Stimulated activated CD4-positive, alpha-beta T cell treated with anti-CD3 and anti-CD28 coated beads, Interleukin-1b, Interleukin-23, amount 100 ng/mL, for 48 hours (primary cell): Measurements from ENCODE around the gene DNAH8.

ENCODE experiments used
- DNase-seq: peaks from one replicate; pipeline ENCODE4 v3.0.0-alpha.2; 2020

Gene DNAH8

DNA sequence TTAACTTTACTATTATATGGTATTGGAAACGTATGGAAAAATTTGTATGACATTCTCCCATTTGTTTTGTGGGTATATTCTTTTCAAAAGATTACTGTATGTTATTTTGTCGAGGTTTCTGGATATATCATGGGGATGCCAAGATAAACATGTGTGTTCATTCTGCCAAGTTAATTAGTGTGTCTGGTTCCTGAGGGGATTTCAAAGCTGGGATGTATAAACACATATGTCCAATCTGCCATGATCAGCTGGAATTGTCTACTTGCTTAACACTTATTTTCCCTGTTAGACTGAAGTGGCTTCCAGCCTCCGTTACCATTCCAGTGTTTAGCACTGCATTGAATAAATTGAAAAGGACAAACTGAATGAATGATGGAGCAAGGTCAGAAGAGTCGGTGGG lies 86.2 kb downstream of the DNAH8 start:
- DNase-seq = no peak

DNA sequence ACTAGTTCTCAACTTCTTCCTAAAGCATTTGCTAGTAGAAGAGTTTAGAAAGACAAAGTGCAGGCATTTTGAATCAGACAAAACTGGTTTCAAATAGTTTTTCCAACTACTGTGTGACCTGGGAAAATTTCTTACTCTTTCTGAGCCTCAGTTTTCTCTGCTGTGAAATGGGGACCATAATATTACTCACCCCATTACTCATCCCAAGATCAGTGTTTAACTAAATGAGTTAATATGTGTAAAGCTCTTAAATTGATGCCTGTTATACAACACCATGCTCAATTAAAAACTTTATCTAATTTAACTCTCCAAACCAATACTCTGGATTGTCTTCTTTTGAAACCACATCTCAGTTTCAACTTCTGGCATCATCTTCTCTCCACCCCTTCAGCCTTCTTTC lies 87.4 kb downstream of the DNAH8 start:
- no peak for DNase-seq

DNA sequence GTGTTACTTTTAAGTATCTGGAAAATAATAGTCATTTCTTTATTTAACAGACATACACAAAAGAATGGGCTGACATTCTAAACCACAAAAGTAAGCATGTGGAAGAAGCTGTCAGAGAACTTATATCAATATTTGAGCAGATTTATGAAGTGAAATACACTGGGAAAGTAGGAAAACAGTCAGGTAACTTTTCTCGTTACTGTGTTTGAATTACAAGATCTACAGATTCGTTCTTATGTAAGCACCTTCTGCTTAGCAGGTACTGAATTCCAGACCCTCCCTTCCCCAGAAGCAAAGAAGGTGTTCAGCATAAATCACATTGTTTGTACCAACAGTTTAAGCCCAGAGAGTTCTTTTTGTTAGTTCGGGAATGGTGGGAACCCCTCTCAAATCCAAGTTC lies 88.0 kb downstream of the DNAH8 start:
- no peak for DNase-seq

DNA sequence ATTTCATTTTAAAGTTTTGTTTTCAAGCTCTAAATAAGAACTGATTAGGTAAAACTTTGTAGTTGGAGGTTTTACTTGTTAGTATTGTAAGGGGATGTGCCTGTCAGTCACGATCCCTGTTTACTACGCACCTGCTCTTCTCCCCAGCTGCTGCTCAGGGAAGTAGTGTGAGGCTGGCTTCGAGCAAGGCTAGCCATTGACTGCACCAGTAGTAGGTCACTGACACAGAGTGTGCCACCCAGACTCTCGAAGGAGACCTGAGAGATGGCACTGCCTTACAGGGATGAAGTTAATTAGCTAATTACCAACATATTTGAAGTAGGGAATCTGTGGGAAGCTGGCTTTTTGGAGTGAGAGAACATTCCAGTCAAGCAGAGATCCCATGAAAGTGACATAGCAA lies 89.2 kb downstream of the DNAH8 start:
- no peak for DNase-seq

DNA sequence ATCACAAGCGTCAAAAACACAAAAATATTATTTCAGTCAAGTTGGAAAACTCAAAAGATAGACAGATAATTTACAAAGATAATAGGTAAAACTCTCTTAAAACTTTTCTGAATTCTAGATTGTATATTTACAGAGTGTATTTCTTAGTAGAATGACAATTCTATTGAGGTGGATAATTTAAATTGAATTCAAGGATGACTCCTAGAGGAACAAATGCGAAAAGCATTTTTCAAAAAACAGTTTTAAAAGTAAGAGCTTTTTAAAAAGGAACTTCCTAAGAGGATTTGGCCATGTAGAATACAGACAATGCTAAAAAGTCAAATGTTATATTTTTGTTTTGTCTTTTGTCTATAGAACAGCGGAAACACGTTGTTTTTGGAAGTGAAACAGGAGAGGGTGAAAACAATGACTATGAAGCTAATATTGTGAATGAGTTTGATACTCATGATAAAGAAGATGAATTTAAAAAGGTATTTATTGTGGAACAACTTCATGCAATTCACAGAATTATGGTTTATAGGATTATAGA lies 90.1 kb downstream of the DNAH8 start:
- no peak for DNase-seq

DNA sequence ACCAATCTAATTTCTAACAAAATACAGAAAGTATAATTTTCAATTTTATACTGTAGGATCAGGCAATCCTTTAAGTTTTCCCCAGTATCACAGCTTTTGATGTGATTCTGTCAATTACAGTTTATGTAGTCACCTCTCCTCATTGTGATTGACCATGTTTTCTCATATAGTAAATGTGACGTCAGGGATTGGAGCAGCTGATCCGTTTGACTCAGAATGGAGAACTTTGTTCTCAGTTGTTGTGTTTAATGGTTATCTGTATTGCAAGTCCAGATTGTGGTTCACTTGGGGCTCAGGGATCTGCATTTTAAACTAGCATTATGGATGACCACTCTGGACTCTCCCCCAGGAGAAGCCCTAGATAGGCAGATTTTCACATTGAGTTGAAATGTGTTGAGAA lies 90.6 kb downstream of the DNAH8 start:
- DNase-seq = no peak

DNA sequence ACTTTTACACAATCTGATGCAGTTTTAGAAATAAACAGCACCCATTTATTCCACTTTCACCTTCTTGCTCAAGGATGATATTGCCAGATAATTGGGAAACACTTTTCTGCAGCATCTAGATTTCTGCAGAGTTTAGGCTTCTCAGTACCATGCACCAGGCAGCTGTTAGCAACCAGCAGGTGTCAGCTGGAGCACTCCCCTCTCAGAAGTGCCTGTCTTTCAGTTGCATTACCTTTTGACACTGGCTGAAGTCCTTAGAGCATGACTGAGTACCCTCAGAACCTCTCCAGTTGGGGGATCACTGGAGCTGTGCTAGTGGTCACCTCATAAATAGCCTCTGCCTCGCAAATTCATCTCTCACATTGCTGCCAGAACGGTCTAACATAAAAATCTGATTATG lies 91.2 kb downstream of the DNAH8 start:
- DNase-seq = no peak

DNA sequence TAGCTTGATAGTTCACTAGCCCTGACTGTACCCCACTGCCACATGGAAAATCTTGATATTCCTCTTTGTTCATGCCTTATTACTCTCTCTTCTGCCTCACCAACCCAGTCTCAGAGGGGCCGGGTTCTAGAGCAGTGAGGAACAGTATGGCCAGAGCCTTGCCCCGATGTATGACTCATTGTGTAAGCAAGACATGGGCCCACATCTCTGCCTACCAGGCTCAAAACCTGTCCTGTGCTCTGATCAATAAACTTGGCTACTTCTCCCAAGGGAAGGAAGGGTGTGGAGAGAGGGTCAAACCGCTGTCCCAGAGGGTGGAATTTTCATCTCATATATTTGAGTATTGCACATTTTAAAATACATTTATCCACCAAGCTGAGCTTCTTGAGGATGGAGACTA lies 91.7 kb downstream of the DNAH8 start:
- DNase-seq = no peak

DNA sequence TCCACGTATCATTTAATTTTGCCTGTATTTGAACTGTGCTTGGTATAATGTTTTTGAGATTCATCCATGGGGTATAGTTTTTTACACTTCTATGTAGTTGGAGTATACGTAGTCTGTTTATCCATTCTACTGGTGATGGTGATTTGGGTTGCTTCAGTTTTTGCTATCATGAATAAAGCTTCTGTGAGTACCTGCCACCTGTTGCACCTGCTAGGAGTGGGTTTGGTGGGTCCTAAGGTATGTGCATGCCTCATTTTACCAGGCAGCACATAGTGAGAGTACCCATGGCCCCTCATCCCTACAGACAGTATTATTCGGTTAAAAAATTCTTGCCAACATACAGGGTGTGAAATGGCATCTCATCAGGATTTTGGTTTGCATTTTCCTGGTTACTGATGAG lies 92.9 kb downstream of the DNAH8 start:
- DNase-seq = no peak

DNA sequence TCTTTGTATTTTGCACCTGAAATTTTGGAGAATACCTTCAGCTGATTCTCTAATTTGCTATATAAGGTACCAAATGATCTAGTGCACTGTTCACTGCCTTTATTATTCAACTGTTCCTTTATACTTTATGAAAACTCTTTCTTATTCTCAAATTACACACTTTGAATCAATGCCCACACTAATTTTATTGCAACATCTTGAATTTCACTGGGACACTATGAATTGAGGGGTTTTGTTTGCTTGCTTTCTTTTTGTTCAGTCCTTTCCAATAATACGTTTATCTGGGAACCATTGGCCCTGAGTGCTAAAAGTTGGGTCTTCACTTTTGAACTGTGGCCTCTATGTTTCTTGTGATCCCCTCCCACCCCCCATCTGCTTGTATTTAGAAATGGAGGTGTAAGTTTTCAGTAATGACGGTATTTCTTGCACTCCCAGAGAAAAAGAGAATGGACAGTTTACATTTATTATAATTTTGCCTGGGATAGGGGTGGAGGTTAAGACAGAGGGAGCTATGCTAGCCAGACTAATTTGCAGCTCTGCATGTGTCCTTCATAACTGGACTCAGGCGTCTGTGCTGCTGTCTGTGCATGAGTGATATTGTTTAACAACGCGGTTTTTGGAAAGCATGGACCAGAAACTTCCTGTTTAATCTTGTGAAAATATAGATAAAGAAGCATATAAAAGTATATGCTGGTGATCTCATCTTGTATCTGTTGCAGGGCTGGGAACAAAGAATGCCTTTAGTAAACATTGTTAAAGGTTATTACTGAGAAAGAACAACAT lies 98.1 kb downstream of the DNAH8 start:
- no peak for DNase-seq

DNA sequence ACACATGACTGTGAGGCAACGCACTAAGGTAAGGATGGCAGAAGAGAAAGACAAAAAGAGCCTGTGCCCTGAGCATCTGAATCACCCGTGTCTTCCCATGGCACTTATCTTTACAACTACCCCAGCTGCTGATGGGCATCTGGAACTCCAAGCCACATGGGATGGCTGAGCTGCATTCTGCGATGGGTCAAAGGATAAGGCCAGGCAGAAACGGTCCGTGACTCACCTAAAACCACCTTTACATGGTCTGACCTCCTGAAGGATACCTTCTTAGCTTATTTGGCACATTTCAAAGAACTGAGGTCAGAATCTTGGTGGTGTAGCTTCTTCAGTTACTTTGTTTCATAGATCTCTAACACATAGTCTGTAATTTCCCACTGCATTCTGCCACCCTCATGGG lies 99.7 kb downstream of the DNAH8 start:
- DNase-seq = no peak

DNA sequence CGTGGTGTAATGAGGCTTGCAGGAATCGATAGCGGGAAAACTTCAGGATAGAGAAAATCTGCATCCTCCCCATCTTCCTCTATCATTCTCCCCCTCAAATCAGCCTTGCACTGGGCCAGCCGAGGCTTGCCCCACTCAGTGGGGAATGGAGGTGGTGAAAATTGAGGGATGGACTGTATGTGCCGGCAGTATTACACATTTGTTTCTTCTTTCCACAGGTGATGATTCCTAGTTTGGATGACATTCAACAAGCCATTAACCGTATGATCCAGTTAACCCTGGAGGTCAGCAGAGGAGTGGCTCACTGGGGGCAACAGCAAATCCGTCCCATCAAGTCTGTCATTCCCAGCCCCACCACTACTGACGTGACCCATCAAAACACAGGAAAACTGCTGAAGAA lies 100.1 kb downstream of the DNAH8 start:
- no peak for DNase-seq

DNA sequence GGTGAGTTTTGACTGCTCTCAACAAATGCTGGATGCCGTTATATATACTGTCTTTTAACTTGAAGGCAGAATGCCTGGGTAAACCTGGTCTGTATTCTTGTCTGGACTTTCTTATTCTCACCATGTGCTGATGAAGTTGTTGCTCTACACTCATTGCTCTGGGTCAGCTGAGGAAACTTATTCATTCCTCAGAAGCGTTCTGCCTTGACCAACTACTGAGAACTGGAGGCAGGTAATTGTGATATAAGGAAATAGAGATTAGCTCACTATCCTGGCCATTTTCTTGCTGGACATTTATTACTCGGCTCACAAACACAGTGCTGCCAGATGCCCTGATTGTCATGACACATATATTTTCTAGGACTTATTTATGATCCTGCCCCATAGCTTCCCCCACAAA lies 103.6 kb downstream of the DNAH8 start:
- no peak for DNase-seq

DNA sequence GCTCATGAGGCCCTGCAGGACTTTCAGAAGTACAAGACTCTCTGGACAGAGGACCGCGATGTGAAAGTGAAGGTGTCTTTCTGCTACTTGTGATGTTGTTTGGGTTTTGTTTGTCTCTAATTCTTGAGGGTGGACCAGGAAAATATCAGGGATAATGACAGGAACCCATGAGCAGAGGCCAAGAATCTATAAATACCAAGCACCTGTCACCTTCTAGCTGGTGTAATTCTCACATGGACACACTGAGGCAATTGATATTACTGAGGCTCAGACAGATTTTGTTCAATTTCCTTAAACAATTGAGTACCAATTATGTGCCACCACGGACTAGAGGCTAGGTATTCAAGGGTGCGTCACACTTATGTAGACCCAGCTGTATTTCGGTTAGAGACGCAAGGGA lies 107.9 kb downstream of the DNAH8 start:
- no peak for DNase-seq

DNA sequence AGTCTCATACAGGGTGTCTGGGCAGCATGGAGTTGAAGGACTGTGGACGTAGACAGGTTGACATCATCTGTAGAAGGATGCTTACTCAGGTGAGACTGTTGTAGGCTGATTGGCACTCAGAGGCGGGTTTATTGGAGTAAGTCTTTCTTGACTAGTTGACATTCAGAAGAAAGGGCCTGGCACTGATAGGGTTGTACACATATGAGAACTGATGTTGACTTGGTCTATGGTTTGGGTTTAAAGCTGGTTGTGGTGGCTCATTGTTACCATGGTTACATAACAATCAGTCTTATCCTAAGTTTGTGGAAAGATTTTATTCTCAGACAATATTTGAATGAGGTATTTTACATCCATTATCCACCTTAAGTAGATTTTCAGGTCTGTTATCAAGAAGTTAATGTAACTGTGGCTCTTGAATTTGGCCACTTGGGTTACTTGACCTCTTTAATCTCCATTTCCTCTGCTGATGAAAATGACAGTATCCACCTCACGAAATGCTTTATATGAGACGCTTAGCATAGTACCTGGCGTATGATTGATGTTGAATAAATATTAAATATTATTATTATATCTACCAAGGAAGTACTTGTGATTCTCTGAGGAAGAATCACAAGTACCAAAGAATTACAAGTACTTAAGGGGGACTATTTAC lies 109.3 kb downstream of the DNAH8 start:
- no peak for DNase-seq

DNA sequence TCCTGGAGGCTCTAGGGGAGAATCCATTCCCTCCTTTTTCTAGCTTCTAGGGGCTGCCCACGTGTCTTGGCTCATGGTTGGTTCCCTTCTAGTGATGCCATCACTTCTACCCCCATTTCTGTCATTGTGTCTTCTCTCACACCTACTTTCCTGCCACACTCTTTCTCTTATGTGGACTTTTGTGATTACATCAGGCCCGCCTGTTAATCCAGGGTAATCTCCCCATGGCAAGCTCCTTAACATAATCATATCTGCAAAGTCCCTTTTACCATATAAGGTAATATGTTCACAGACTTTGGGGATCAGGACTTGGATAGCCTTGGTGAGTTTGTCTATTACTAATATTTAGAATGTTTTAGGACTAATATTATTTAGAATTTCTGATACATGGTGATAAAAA lies 111.9 kb downstream of the DNAH8 start:
- no peak for DNase-seq

DNA sequence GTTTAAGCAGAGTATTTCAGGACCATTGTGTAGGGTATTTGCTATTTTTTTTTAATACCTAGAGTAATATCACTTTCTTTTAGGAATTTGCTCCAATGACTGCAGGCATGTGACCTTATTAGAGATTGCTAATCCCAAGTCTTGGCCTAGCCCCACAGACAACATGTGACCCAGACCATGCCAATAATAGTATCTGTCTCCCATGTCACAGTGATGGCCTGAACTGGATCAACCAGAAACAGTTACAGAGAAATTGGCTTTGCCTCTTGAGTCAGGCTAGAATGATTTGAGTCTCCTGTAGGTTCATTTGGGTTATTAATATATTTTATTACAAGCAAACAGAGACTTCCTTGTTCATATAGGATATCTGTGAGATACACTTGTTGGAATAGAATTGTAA lies 116.8 kb downstream of the DNAH8 start:
- no peak for DNase-seq

DNA sequence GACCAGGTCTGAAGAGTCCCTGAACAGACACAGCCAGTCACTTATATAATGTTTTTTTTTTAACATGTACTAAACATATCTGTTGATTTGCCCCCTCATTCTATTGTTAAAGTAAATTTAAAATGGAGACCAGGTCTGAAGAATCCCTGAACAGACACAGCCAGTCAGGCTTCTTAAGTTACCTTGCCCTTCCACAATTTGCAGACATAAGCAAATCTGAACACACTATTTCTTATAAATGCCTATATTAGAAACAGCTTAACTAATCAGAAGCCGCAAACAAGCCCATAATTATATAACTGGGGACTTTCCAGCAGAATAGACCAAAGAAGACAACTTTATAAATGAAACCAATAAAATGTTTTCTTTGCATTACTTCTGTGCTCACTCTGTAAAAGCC lies 118.2 kb downstream of the DNAH8 start:
- DNase-seq = no peak

DNA sequence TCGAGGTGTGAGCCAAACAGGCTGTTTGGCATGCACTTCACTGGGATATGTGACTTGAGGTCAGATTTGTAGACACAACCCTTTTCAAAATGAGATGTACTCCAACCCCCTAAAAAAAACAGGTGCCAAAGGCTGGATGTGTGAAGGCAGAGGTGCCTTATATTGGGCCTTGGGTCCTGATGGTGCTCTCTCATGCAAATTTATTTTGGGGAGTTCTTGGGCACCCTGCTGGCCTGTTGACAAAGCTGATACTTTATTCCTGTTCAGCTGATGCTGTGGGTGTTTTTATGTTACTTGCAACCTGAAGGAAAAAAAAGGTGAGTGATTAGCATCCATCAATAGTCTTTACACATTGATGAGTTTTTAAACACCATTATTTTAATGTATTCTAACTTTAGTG lies 121.5 kb downstream of the DNAH8 start:
- no peak for DNase-seq

DNA sequence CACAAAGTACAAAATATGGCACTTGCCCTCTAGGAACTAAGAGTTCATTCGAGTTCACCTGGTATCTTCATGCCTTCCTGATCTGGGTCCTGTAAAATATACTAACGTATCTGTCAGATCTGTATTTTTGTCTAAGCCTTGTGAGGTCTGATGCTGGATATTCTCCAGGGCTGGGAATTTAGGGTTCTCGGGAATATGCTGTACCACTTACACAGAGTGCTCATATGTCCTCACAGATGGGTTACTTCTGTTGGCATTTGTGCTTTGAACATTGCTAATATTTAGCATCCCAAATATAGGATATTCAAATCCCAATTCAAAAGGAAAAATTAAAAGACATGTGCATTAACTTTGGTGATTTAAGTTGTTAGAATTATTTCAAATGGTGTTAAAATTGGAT lies 122.0 kb downstream of the DNAH8 start:
- no peak for DNase-seq

DNA sequence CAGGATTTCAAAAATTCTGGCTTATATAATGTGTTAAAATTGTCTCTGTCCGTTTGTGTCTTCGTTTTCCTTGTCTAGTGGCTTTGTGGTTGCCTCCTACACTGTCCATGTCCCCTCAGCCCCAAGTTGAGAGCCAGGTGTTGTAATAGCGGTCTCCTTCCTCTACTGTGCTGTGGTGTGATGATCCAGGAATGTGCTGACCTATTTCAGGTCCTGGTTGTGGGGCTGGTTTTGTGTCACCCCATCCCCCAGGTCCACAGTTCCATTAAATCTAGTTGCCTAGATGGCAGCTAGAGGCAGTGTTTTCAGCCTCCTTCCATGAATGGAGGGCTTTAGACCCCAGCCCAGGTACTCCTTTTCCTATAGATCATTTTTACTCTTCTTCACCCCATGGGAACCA lies 128.7 kb downstream of the DNAH8 start:
- no peak for DNase-seq

DNA sequence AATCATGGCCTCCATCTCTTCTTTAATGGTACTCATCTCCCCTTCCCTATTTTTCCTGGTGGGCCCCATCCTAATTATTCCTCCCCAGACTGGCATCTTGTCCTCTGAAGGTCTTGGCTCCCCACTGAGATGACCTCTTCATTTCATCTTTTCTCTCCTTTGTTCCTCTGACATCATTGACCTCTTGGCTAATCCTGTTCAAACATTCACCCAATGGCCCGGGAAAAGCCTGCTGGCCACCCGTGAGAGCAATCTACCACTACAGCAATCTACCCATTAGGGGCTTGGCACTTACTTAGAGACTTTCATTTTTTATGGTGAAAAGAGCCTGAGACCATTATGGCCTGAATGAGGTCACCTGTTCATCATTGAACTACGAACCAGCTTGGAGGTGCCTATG lies 130.8 kb downstream of the DNAH8 start:
- no peak for DNase-seq

DNA sequence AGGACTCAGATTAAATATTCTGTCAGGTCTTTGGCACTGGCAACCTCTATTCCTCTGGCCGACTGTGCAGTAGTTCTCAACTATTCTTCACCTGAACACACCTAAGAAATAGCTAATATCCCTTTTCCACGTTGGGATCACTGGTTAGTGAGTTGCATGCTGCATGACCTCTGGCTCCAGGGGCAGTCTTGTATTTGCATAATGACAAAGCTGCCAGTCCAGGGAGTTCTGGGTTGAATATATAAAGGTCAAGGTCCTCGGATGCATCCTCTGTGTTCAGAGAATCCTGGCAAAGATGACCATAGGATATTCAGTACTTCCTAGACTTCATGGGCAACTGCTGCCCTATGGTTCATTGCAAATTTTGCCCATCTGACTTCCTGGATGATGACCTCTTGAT lies 131.2 kb downstream of the DNAH8 start:
- DNase-seq = no peak

DNA sequence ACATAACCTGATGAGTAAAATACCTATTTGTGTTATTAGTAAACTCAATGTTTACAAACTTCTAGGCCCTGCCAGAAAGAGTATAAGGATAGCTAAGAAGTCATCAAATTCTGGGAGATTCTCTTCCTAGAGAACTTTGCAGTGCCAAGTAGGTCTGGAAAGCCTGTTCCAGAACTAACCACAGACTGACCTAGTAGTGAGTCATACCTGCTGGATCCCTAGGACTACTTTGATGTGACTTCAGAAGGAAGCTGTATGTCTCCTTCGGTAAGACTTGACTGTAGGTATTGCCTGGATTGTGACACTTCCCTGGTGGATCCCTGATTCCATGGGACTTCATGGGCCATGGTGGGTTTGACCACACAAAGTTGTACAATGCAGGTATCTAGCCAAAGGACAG lies 131.7 kb downstream of the DNAH8 start:
- DNase-seq = no peak

DNA sequence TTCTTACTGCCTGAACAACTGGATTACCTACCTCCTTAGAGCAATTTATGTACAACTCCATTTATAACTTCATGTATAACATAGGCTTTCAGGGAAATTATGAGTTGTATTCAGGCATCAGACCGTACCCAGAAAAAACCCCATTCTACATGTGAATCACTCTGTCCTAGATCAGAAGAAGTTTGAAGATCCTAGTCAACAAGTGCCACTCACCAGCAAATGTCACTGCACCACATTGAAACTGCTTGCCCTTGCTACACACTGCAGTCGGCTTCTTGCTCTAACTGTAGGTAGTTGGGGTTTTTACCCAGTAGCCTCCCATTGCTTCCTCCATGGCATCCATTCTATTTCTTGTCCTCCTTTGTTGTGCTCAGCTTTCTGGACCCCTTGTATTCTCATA lies 132.4 kb downstream of the DNAH8 start:
- peak; percentile 22 for DNase-seq
